ENCODE measurements around the gene TTLL9.
"Not testable (repeated sequence)": the region's sequence is repeated elsewhere in the genome, so short reads cannot be mapped to it uniquely, and the experiment has no call there.

The TTLL9 gene, protein sequence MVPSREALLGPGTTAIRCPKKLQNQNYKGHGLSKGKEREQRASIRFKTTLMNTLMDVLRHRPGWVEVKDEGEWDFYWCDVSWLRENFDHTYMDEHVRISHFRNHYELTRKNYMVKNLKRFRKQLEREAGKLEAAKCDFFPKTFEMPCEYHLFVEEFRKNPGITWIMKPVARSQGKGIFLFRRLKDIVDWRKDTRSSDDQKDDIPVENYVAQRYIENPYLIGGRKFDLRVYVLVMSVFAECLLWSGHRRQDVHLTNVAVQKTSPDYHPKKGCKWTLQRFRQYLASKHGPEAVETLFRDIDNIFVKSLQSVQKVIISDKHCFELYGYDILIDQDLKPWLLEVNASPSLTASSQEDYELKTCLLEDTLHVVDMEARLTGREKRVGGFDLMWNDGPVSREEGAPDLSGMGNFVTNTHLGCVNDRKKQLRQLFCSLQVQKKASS

DNA sequence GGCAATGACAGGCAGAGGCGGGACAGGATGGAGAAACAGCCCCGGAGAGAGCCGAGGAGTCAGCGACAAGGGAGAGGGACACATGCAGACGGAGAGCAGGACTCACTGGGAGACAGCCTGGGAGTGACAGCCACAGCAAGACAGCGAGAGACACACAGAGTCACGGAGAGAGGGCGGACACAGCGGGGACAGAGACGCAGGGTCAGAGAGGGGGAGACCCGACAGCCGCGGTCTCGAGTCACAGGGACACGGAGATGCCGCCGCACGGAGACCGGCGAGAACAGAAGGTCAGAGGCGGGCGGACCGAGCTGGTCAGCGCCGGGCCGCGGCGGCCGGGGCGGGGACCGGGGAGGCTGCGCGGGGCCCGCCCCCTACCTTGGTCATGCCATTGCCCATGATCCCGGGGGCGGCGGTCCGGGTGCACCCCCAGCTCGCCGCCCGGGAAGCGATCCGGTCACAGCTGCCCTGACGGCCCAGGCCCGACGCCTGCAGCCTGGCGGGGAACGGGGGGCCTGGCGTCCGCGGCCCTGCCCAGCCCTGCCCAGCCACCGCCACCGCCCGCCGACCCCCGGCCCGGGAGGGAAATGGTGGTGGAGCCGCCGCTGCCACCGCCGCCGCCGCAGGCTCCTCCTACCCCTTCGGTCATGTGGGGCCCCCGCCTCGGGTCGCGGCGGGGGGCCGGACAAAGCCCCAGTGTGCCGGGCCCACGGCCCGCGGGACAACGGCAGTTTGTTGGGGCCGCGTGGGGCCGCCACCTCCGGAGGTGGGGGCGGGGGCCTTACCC lies at the start of gene TTLL9, which contains the start of gene DUSP15:
TTLL9 (plus strand) TSS at position 693 of the 784 bp plus-strand sequence. CDS start 493 bp downstream, outside the sequence.
DUSP15 (minus strand) TSS at position 586 of the 784 bp plus-strand sequence; CDS start at position 396, 190 bp downstream.
- peak; percentile 65 for DNase-seq

DNA sequence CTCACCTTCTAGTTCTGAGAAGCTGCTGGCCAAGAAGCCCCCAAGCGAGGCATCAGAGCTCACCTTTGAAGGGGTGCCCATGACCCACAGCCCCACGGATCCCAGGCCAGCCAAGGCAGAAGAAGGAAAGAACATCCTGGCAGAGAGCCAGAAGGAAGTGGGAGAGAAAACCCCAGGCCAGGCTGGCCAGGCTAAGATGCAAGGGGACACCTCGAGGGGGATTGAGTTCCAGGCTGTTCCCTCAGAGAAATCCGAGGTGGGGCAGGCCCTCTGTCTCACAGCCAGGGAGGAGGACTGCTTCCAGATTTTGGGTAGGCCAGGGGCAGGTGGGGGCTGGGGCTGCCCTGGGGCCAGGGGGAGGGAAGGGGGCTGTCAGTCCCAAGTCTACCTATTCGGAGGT lies 49.0 kb upstream of the TTLL9 start:
- DNase-seq = no peak

DNA sequence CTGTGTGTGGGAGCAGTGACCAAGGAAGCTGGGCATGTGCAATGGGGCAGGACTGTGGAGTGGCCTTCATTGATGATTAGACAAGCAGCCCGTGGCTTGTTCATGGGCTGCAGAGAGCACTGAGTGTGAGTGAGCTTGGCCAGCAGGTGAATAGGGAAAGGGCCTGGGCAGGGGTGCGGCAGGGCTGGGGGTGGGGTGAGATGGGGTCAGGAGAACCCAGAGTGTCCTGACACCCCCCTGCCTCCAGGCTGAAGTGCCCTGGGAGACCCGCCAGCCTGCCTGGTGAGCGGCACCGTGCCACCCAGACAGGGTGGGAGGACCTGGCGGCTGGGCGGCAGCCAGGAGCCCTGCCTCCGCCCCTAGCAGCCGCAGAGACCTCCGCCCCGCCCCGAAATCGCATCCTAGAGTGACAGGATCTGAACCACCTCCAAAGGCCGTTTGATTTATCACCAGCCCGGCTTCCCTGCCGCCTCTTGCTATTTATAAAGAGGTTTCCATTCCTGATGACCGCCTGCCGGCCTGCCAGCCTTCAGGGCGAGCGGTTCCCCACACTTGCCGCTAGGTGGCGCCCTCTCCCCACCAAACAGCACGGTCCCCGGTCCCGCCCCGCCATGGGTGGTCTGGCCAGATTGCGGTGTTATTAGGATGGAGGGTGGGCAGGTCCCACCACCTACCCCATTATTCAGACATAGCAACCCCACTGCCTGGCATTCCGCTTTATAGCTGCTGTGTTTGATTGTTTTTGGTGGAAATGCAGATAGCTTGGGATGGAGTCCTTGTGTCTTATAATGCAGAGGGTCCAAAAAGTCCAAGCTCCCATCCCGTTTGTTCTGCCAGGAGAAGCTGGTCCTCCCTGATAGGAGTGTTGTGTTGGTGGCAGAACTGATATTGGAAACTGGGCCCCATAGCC lies 47.8 kb upstream of the TTLL9 start:
- DNase-seq = peak; percentile 94

DNA sequence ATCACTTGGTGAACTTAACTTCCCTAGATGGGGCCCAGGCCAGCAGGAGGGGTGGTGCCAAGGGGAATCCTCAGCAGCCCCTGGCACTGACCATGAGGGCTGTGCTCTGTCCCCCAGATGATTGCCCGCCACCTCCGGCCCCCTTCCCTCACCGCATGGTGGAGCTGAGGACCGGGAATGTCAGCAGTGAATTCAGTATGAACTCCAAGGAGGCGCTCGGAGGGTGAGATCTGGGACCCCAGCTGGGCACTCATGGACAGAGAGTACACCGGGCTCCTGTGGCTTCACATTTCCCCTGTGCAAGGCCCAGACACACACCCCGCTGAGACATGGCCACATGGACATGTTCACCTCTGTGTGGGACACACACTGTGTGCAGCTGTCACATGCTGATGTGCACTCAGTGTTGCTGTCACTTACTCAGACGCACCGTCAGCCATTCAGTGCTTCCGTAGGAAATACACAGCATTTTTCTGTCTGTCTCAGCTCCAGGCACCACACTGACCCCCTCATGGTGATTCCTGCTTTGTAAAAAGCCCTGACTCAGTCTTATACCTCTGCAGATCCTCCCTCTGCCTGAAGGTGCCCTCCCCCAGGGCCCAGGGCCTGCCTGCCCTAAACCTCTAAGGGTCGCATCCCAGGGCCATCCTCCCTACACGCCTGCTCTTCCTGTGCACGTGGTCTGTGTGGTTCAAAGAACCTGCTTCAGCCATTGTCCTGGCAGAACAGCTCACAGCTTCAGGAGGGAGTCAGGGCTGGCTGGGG lies 46.9 kb upstream of the TTLL9 start:
- DNase-seq = no peak

DNA sequence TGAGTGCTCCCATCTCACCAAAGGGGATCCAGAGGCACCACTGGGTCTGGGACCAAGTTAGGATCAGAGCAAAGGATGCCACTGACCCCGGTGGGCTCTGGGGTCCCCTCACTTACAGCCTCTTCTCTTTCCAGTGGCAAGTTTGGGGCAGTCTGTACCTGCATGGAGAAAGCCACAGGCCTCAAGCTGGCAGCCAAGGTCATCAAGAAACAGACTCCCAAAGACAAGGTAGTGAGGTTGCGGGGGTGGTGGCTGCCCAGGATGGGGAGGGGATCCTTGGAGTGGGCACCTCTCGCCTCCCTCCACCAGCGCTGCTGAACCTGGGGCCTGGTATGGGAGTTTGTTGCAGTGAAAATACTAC lies 46.3 kb upstream of the TTLL9 start:
- no peak for DNase-seq

DNA sequence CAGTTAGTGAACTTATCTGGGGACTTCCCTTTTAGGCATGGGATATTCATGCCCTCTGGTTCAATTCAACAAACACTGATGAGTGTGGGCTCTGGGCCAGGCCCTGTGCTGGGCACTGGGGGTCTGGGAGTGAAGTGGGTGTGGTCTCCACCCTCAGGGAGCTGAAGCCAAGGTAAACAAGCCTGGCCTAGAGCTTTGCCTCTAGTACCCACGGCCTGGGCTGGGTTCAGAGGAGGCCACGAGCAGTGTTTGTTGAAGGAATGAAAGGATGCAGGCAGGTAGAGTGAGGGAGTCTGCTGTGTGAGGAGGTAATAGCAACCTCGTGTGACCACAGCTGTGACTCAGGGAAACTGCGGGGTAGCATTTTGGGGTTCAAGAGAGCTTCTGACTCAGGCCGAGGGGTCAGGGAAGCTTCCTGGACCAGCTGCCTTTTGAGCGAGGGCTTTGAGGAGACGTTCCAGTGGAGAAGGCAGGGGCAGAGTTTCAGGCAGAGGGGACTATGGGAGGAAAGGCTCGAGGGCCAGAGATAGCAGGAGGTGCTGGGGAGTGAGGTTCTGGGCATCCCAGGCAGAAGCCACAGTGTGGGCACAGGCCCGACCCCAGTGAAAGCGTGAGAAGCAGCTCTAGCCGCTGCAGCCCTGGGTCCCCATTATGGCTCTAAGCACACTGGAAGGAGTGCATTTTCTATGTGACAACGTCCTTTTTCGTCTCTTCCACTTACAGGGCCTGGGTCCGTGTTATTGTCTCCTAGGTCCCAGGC lies 45.7 kb upstream of the TTLL9 start:
- DNase-seq = no peak

DNA sequence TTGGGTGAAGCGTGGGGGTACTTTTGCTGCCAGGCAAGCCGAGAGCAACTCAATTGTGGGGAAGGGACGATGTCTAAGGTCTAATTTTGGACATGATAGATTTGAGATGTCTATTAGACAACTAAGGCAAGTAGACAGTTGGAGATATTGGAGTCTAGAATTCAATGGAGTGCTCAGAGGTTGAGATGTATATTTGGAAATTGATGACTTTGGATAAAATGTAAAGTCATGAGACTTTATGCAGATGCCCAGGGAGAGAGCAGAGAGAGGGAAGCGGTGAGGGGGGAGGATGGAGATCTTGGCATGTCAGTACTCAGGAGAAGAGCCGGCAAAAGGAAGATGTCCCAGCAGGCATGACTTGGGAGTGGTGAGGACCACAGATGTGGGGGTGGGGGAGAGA lies 44.4 kb upstream of the TTLL9 start:
- DNase-seq = no peak

DNA sequence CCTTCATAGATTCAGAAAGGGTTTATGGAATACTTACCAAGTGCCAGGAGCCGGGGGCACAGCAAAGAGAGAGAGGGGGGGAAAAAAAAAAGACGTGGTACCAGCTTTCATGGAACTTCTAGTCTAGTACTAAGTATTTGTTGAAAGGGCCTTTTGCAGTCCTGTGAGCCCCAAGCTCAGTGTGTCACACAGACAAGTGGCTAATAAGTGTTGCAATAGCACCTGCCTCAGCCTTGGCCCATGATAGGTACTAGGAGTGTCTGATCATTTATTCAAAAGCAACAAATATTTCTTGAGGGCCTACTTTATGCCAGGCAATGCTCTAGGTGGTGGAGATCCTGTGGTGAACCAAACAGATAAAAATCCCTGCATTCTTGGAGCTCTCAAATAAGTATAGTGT lies 43.4 kb upstream of the TTLL9 start:
- no peak for DNase-seq

DNA sequence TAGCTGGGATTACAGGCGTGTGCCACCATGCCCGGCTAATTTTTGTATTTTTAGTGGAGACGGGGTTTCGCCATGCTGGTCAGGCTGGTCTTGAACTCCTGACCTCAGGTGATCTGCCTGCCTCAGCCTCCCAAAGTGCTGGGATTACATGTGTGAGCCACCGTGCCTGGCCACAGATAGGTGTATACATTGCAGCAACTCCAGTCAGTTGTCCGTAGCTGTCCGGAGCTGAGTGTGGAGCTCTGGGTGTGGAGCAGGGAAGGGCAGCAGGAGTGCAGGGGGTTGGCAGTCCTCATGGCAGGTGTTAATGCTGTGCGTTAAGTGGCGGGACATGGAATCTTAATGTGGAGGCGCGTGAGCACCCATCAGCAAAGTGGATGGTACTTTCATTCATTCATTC lies 42.4 kb upstream of the TTLL9 start:
- not testable (repeated sequence) for DNase-seq

DNA sequence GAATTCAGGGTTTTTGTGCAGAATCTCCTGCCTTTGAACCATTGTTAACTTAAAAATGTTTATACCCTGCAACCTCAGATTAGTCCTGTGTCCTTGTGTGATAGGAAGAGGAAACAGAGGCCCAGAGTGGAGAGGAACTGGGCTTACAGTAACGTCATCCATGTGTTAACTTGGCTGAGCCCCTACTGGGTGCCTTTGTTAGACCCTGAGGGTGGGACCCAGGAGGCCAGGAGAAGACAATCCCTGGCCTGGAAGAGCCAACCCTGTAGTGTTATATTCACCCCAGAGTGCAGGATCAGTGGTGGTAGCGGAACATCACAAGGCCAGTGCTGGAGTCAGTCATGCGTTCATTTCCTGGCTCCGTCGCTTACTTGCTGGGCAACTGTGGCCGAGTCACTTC lies 40.7 kb upstream of the TTLL9 start:
- DNase-seq = no peak

DNA sequence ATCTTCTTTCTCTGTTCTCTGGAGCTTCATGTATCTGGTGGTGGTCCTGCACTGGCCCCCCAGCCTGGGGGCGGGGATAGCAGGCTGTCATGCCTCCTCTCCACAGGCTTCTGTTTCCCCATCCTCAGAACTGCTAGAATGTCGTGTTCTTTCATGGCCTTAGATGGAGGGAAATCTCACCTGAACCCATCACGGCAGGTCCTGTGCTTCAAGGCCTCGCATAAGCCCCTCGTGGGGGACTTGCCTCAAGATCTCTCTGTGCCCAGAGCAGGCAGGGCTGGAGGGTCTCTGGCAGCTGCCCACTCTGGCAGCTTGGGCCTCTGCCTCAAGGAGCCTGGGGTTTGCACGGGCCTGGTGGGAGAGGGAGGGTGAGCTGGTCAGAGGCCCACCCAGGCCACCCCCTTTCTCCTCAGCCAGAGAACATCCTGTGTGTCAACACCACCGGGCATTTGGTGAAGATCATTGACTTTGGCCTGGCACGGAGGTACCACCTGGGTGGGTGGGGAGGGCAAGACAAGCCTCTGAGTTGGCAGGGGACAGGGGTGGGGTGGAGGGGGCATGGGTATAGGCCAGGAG lies 39.9 kb upstream of the TTLL9 start:
- DNase-seq = no peak

DNA sequence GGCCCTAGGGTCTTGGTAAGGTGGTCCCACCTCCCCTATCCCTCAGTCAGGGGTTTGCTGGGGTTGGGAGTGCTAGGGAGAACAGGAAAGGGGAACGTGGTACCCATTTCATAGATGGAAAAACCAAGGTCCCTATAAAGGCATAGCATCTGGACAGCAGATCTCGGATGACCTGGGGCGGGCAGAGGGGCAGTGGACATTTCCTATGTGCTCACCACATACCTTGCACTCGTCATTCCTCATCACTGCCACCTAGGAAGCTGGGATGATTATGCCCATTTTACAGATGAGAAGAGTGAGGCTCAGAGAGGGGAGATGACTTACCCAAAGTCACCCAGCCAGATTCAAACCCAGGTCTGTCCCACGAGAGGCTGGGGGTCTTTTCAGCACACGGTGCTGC lies 39.2 kb upstream of the TTLL9 start:
- no peak for DNase-seq

DNA sequence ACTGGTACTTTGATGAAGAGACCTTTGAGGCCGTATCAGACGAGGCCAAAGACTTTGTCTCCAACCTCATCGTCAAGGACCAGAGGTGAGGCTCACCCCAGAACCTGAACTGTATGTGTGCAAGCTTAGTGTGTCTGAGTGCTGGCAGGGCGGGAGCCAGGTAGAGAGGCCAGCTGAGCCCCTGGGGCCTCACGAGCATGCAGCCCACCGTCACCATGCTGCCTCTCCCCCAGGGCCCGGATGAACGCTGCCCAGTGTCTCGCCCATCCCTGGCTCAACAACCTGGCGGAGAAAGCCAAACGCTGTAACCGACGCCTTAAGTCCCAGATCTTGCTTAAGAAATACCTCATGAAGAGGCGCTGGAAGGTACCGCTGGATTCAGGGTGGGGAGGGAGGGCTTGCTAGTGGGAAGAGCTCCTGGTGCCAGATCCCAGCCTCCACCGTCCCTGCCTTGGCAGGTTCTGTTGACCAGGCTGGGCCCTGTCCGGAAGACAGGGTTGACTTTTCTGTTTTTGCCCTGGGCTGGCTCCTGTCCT lies 38.6 kb upstream of the TTLL9 start:
- no peak for DNase-seq

DNA sequence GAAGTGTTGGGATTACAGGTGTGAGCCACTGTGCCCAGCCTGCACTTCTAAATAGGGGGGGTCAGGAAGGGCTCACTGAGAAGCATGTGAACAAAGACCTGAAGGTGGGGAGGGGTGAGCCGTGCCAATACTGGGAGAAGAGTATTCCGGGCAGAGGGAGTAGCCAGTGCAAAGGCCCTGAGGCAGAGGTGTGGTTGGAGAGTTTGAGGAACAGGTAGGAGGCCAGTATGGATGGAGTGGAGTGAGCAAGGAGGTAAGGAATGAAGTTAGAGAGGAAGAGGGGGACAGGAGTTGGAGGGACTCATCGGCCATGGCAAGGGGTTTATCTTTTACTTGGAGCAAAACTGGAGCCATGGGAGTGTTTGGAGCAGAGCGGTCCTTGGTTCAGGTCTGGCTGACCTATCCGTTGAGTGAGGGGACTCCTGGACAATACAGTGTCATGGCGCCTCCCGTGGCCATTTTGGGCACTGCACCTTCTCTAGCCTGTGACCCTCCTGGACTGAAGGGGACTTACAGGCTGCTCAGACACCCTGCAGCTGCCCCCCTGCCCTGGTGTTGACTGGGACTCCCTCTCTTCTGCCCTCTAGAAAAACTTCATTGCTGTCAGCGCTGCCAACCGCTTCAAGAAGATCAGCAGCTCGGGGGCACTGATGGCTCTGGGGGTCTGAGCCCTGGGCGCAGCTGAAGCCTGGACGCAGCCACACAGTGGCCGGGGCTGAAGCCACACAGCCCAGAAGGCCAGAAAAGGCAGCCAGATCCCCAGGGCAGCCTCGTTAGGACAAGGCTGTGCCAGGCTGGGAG lies 37.1 kb upstream of the TTLL9 start:
- peak; percentile 85 for DNase-seq

DNA sequence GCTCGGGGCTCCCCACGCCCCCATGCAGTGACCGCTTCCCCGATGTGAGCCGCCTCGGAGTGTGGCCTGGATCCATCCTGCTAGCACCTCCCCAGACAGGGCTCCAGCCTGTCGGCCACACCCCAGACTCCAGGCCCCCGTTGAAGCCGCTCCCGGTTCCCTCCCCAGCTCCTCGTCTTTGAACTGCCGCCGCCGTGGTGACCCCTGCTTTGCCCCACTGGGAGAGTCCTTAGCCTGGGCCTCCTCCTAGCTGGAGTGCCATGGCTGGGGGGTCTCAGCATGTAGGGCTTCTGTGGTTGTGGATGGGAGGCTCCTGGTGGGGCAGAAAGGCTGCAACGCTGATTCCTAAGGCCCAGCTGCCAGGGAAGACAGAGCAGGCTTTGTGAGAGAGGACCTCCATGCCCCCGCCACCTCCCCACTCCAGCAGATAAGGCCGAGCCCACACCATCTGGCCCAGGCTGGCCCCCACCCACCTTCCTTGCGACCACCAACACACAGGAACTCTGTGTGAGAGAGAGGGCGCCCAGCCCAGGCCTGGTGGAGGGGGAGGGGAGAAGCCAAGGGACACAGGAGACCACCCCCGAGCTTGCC lies 36.4 kb upstream of the TTLL9 start:
- no peak for DNase-seq

DNA sequence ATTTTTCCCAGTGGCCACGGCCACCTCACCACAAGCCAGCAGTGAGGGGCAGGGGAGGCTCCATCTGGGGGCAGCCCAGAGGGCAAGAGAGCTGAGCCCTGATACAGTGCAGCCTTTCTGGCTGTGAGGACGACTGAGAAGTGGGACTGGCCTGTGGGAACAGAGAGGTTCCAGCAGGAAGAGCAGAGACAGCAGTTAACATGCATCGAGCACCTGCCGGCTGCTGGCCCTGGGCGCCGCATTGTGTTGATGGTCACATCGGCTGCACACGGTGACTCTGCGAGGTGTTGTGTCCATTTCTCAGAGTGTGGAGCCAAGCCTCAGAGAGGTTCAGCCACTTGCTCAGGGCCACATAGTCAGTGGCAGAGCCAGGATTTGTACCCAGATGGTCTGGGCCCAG lies 34.9 kb upstream of the TTLL9 start:
- DNase-seq = no peak

DNA sequence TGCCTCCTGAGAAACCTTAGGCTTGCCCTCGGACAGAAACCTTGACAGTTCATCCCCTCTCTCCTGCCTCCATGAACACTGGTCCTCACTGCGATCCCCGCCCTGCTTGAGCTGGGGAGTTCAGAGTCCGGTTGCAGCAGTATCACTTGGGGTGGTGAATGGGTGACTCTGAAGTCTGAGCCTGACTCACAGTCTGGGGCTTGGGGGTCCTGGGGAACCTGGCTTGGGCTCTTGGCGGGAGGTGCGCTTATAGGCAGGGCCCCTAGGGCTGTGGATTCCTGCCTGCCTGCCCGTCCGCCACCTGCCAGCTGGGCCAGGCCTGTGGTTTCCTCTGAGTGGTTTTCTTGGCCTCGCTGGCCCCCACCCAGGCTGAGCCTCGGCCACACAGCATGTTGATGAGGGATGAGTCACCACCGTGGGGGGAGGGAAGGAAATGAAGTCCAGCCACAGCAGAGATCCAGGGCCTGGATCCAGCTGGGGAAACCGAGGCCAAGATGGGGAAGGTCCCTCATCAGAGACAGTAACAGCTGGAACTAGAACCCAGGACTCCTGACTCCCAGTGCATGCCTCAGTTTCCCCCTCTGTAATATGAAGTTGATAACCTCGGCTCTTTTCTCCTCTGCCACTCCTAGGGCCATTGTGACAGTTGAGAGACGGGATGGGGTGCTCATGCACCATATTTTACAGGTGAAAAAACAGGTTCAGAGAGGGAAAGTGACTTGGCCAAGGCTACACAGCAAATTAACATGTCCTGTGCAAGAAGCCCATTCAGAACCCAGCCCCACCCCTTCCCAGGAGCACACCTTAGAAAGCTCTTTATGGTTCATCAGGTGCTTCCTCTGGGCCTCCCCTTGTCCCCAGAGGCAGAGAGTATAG lies 34.2 kb upstream of the TTLL9 start:
- no peak for DNase-seq

DNA sequence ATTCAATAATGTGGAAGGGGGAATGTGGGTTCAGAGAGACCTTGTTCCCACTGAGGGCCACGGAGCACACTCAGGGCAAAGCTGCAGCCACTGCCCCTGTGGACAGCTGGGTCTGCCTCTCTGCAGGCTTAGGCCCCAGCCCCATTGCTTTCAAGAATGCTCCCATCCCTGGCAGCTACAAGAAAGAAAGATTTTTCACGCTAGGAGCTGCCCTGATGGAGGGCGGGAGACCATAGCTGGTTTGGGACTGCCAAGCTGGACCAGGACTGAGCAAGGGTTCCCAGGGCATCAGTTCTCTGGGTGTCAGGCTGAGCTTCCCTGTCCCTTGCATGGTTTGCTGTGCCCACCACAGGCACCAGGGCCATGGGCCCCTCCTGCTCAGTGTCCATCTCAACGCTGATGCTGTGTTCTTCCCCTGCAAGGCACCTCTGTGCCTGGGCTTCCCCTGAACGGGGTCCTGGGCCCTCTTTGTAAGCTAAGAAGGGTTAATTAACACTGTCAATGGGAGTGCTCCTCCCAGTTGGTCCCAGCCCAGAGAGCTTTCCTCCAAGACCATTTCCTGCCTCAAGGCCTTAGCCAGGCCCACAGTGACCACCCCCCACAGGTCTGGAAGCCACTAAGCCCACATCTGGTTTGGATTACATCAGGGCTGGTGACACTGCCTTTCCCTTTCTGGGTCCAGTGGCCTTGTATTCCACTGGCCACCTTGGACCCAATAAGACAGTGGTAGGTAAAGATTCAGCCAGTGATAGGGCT lies 33.4 kb upstream of the TTLL9 start:
- DNase-seq = no peak
